Stimulated activated effector memory CD8-positive, alpha-beta T cell treated with anti-CD3 and anti-CD28 coated beads, Interleukin-12 subunit alpha, Interleukin-12 subunit beta, amount 100 ng/mL, for 72 hours (primary cell): ENCODE measurements around the gene C1orf94.
A peak's percentile ranks its signal among the peaks of the same experiment; 100 is the strongest.

Experiments
- ATAC-seq: fragments of 150-1000 bp; cut with Tn5 transposase; 2 replicates; pipeline ENCODE4 v1.10.0; 2021
- DNase-seq, 2 donors: peaks; one replicate each; pipeline ENCODE4 v3.0.0; 2021 to 2022; ENCODE audit warnings: low spot score in 2 of 2
- H3K27ac Mint-ChIP-seq: one replicate; pipeline ENCODE4 v1.8.0; 2022; ENCODE audit warnings: mild to moderate bottlenecking, mixed read lengths
- H3K36me3 Mint-ChIP-seq: one replicate; pipeline ENCODE4 v1.8.0; 2022; ENCODE audit warnings: mild to moderate bottlenecking, mixed read lengths
- H3K4me1 Mint-ChIP-seq: one replicate; pipeline ENCODE4 v1.8.0; 2022; ENCODE audit warnings: mixed read lengths
- H3K4me3 Mint-ChIP-seq: one replicate; pipeline ENCODE4 v1.8.0; 2022; ENCODE audit warnings: mild to moderate bottlenecking, mixed read lengths
- H3K9me3 Mint-ChIP-seq: one replicate; pipeline ENCODE4 v1.8.0; 2022; ENCODE audit warnings: mixed read lengths

The C1orf94 gene

GRCh38 chr1:34176830-34177603 lies at the start of gene C1orf94:
Gene C1orf94 (plus strand): TSS chr1:34176907. CDS start chr1:34177790, 883 bp downstream.
- Mint-ChIP-seq H3K27ac (no peak within 1 kb of the TSS), H3K4me3 (no peak within 1 kb of the TSS), H3K9me3 (no peaks in the 10 kb centered on the region), H3K36me3 (no peaks in the 10 kb centered on the region), H3K4me1 (no peaks in the 10 kb centered on the region)
- ATAC-seq (no peak), DNase-seq (no peak)

- no peak overlapping the region for H3K4me3 Mint-ChIP-seq
- H3K9me3 Mint-ChIP-seq, result no peaks in the 10 kb centered on the region
- H3K27ac Mint-ChIP-seq, result no peak overlapping the region
- DNase-seq (no peak), ATAC-seq (no peak)
- no peaks in the 10 kb centered on the region for H3K36me3 Mint-ChIP-seq
- H3K4me1 Mint-ChIP-seq, result no peaks in the 10 kb centered on the region
Measured at GRCh38 chr1:34127006-34128000, 49.4 kb upstream of the C1orf94 start.

- Mint-ChIP-seq H3K36me3 (no peaks in the 10 kb centered on the region), H3K9me3 (no peaks in the 10 kb centered on the region), H3K4me1 (no peaks in the 10 kb centered on the region), H3K27ac (no peak overlapping the region), H3K4me3 (no peak overlapping the region)
- no peak for ATAC-seq
- no peak for DNase-seq
Measured at GRCh38 chr1:34128186-34128889, 48.4 kb upstream of the C1orf94 start.

- ATAC-seq, result no peak
- Mint-ChIP-seq H3K27ac (no peak overlapping the region), H3K4me1 (no peaks in the 10 kb centered on the region), H3K4me3 (no peak overlapping the region), H3K36me3 (no peaks in the 10 kb centered on the region), H3K9me3 (no peaks in the 10 kb centered on the region)
- no peak for DNase-seq
Measured at GRCh38 chr1:34129630-34130029, 47.1 kb upstream of the C1orf94 start.

- H3K36me3 Mint-ChIP-seq, result no peaks in the 10 kb centered on the region
- no peak overlapping the region for H3K27ac Mint-ChIP-seq
- ATAC-seq, result no peak
- H3K9me3 Mint-ChIP-seq, result no peaks in the 10 kb centered on the region
- no peak for DNase-seq
- no peak overlapping the region for H3K4me3 Mint-ChIP-seq
- H3K4me1 Mint-ChIP-seq, result no peaks in the 10 kb centered on the region
Measured at GRCh38 chr1:34130306-34130705, 46.4 kb upstream of the C1orf94 start.

- no peak for DNase-seq
- peak; percentile 9 for ATAC-seq
- Mint-ChIP-seq H3K9me3 (no peaks in the 10 kb centered on the region), H3K4me1 (no peaks in the 10 kb centered on the region), H3K36me3 (no peaks in the 10 kb centered on the region), H3K27ac (no peak overlapping the region), H3K4me3 (no peak overlapping the region)
Measured at GRCh38 chr1:34131396-34132160, 45.1 kb upstream of the C1orf94 start.

- ATAC-seq (no peak), DNase-seq (no peak)
- Mint-ChIP-seq H3K36me3 (no peaks in the 10 kb centered on the region), H3K4me1 (no peaks in the 10 kb centered on the region), H3K9me3 (no peaks in the 10 kb centered on the region), H3K27ac (no peak overlapping the region), H3K4me3 (no peak overlapping the region)
Measured at GRCh38 chr1:34132161-34132420, 44.6 kb upstream of the C1orf94 start.

GRCh38 chr1:34137411-34137810 lies 39.3 kb upstream of the C1orf94 start:
- Mint-ChIP-seq H3K9me3 (no peaks in the 10 kb centered on the region), H3K4me3 (no peak overlapping the region), H3K27ac (no peak overlapping the region), H3K36me3 (no peaks in the 10 kb centered on the region), H3K4me1 (no peaks in the 10 kb centered on the region)
- no peak for DNase-seq
- no peak for ATAC-seq

GRCh38 chr1:34140011-34140676 lies 36.6 kb upstream of the C1orf94 start:
- no peak overlapping the region for H3K4me3 Mint-ChIP-seq
- H3K27ac Mint-ChIP-seq, result no peak overlapping the region

GRCh38 chr1:34143975-34144374 lies 32.7 kb upstream of the C1orf94 start:
- DNase-seq (no peak), ATAC-seq (no peak)
- Mint-ChIP-seq H3K4me3 (no peak overlapping the region), H3K9me3 (no peaks in the 10 kb centered on the region), H3K36me3 (no peaks in the 10 kb centered on the region), H3K4me1 (no peaks in the 10 kb centered on the region), H3K27ac (no peak overlapping the region)

More at GRCh38 chr1:34140011-34140676, 36.6 kb upstream of the C1orf94 start:
- Mint-ChIP-seq H3K4me1 (no peaks in the 10 kb centered on the region), H3K36me3 (no peaks in the 10 kb centered on the region), H3K9me3 (no peaks in the 10 kb centered on the region)
- ATAC-seq (no peak), DNase-seq (no peak)

GRCh38 chr1:34144766-34145165 lies 31.9 kb upstream of the C1orf94 start:
- Mint-ChIP-seq H3K4me1 (no peaks in the 10 kb centered on the region), H3K4me3 (no peak overlapping the region), H3K9me3 (no peaks in the 10 kb centered on the region), H3K27ac (no peak overlapping the region), H3K36me3 (no peaks in the 10 kb centered on the region)
- ATAC-seq (no peak), DNase-seq (no peak)

GRCh38 chr1:34147301-34147700 lies 29.4 kb upstream of the C1orf94 start:
- DNase-seq, result no peak
- H3K4me3 Mint-ChIP-seq, result no peak overlapping the region
- H3K27ac Mint-ChIP-seq, result no peak overlapping the region
- no peaks in the 10 kb centered on the region for H3K9me3 Mint-ChIP-seq
- no peaks in the 10 kb centered on the region for H3K4me1 Mint-ChIP-seq
- ATAC-seq, result no peak
- H3K36me3 Mint-ChIP-seq, result no peaks in the 10 kb centered on the region

GRCh38 chr1:34149501-34149900 lies 27.2 kb upstream of the C1orf94 start:
- DNase-seq (no peak), ATAC-seq (no peak)
- Mint-ChIP-seq H3K36me3 (no peaks in the 10 kb centered on the region), H3K27ac (no peak overlapping the region), H3K4me3 (no peak overlapping the region), H3K4me1 (no peaks in the 10 kb centered on the region), H3K9me3 (no peaks in the 10 kb centered on the region)

GRCh38 chr1:34153246-34153645 lies 23.5 kb upstream of the C1orf94 start:
- Mint-ChIP-seq H3K4me1 (no peaks in the 10 kb centered on the region), H3K27ac (no peak overlapping the region), H3K4me3 (no peak overlapping the region), H3K36me3 (no peaks in the 10 kb centered on the region), H3K9me3 (no peaks in the 10 kb centered on the region)
- no peak for ATAC-seq
- DNase-seq, result no peak
